IPS-20b (cell line): ENCODE measurements around the gene KCNK5.

ENCODE experiments used
- H3K27ac ChIP-seq: one replicate; pipeline ENCODE4 v1.5.1; 2013; ENCODE audit warnings: low read length
- H3K27me3 ChIP-seq: 2 replicates; pipeline ENCODE4 v1.6.1; 2013; ENCODE audit warnings: mild to moderate bottlenecking, low read length, inconsistent platforms; ENCODE audit not compliant: insufficient read depth
- H3K36me3 ChIP-seq: 2 replicates; pipeline ENCODE4 v1.6.1; 2013; ENCODE audit warnings: low read depth, mild to moderate bottlenecking, inconsistent platforms, low read length, moderate library complexity; ENCODE audit not compliant: insufficient read depth
- H3K4me1 ChIP-seq: 2 replicates; pipeline ENCODE4 v1.6.1; 2013; ENCODE audit warnings: mild to moderate bottlenecking, control low read depth, inconsistent platforms, low read length, moderate library complexity; ENCODE audit not compliant: insufficient read depth
- H3K4me3 ChIP-seq: 2 replicates; pipeline ENCODE4 v1.5.1; 2013; ENCODE audit warnings: mild to moderate bottlenecking, low read length, inconsistent platforms
- H3K9ac ChIP-seq: 2 replicates; pipeline ENCODE4 v1.6.1; 2013; ENCODE audit warnings: low read depth, mild to moderate bottlenecking, inconsistent platforms, low read length, moderate library complexity
- H3K9me3 ChIP-seq: 2 replicates; pipeline ENCODE4 v1.6.1; 2013; ENCODE audit warnings: mild to moderate bottlenecking, low read depth, low read length, inconsistent platforms; ENCODE audit not compliant: insufficient read depth

Gene KCNK5

GRCh38 chr6:39225543-39225942, 3.7 kb downstream of the KCNK5 start:
- H3K4me1 ChIP-seq, result peaks cover 25% of the 10 kb centered on the region
- H3K36me3 ChIP-seq, result peaks cover 24% of the 10 kb centered on the region; the same call in 1 of the 2 replicates
- no peak overlapping the region for H3K27ac ChIP-seq
- H3K27me3 ChIP-seq, result peaks cover 16% of the 10 kb centered on the region
- no peaks in the 10 kb centered on the region for H3K9me3 ChIP-seq
- H3K4me3 ChIP-seq, result peak overlapping the region; percentile 51
- H3K9ac ChIP-seq, result no peak overlapping the region

GRCh38 chr6:39224523-39225182, 4.6 kb downstream of the KCNK5 start:
- Histone ChIP-seq H3K4me1 (peaks cover 28% of the 10 kb centered on the region), H3K27ac (no peak overlapping the region), H3K9ac (no peak overlapping the region), H3K36me3 (peaks cover 28% of the 10 kb centered on the region; the same call in 1 of the 2 replicates), H3K27me3 (peaks cover 16% of the 10 kb centered on the region), H3K9me3 (no peaks in the 10 kb centered on the region), H3K4me3 (no peak overlapping the region)

- no peak overlapping the region for H3K9ac ChIP-seq
- peaks cover 33% of the 10 kb centered on the region for H3K4me1 ChIP-seq
- H3K9me3 ChIP-seq, result no peaks in the 10 kb centered on the region
Measured at GRCh38 chr6:39224011-39224410, 5.3 kb downstream of the KCNK5 start.

GRCh38 chr6:39223555-39223954, 5.7 kb downstream of the KCNK5 start:
- Histone ChIP-seq H3K36me3 (peaks cover 34% of the 10 kb centered on the region; the same call in 1 of the 2 replicates), H3K27me3 (peaks cover 13% of the 10 kb centered on the region), H3K4me3 (no peak overlapping the region), H3K9me3 (no peaks in the 10 kb centered on the region), H3K9ac (no peak overlapping the region), H3K27ac (no peak overlapping the region), H3K4me1 (peaks cover 34% of the 10 kb centered on the region)

More at GRCh38 chr6:39224011-39224410, 5.3 kb downstream of the KCNK5 start:
- Histone ChIP-seq H3K27ac (no peak overlapping the region), H3K36me3 (peaks cover 29% of the 10 kb centered on the region; the same call in 1 of the 2 replicates), H3K27me3 (peaks cover 16% of the 10 kb centered on the region), H3K4me3 (no peak overlapping the region)

- no peak overlapping the region for H3K27ac ChIP-seq
- H3K4me3 ChIP-seq, result no peak overlapping the region
- H3K4me1 ChIP-seq, result peaks cover 37% of the 10 kb centered on the region
- peaks cover 38% of the 10 kb centered on the region; the same call in 1 of the 2 replicates for H3K36me3 ChIP-seq
- no peaks in the 10 kb centered on the region for H3K9me3 ChIP-seq
- peaks cover 8% of the 10 kb centered on the region for H3K27me3 ChIP-seq
- no peak overlapping the region for H3K9ac ChIP-seq
Measured at GRCh38 chr6:39223061-39223460, 6.2 kb downstream of the KCNK5 start.

- no peaks in the 10 kb centered on the region for H3K27me3 ChIP-seq
- H3K9ac ChIP-seq, result no peak overlapping the region
- H3K4me1 ChIP-seq, result peaks cover 38% of the 10 kb centered on the region
- no peak overlapping the region for H3K4me3 ChIP-seq
- no peak overlapping the region for H3K27ac ChIP-seq
- H3K9me3 ChIP-seq, result no peaks in the 10 kb centered on the region
- H3K36me3 ChIP-seq, result peaks cover 35% of the 10 kb centered on the region; the same call in 1 of the 2 replicates
Measured at GRCh38 chr6:39221779-39222641, 7.3 kb downstream of the KCNK5 start.

- no peaks in the 10 kb centered on the region for H3K27me3 ChIP-seq
- peaks cover 36% of the 10 kb centered on the region for H3K4me1 ChIP-seq
- H3K9ac ChIP-seq, result no peak overlapping the region
- H3K27ac ChIP-seq, result no peak overlapping the region
- no peaks in the 10 kb centered on the region for H3K9me3 ChIP-seq
- H3K36me3 ChIP-seq, result peaks cover 40% of the 10 kb centered on the region; the same call in 1 of the 2 replicates
- H3K4me3 ChIP-seq, result no peak overlapping the region
Measured at GRCh38 chr6:39221115-39221514, 8.2 kb downstream of the KCNK5 start.

- Histone ChIP-seq H3K9me3 (no peaks in the 10 kb centered on the region), H3K27ac (no peak overlapping the region), H3K36me3 (peaks cover 48% of the 10 kb centered on the region), H3K4me3 (no peak overlapping the region), H3K4me1 (peaks cover 25% of the 10 kb centered on the region), H3K27me3 (no peaks in the 10 kb centered on the region), H3K9ac (no peak overlapping the region)
Measured at GRCh38 chr6:39218868-39219567, 10.3 kb downstream of the KCNK5 start.

- Histone ChIP-seq H3K4me3 (no peak overlapping the region), H3K36me3 (peaks cover 55% of the 10 kb centered on the region), H3K27me3 (no peaks in the 10 kb centered on the region), H3K27ac (no peak overlapping the region), H3K9ac (no peak overlapping the region), H3K9me3 (no peaks in the 10 kb centered on the region), H3K4me1 (peaks cover 22% of the 10 kb centered on the region)
Measured at GRCh38 chr6:39217177-39217864, 12.0 kb downstream of the KCNK5 start.

GRCh38 chr6:39215640-39216158, 13.6 kb downstream of the KCNK5 start:
- Histone ChIP-seq H3K4me1 (peaks cover 22% of the 10 kb centered on the region), H3K9ac (no peak overlapping the region), H3K27ac (no peak overlapping the region), H3K4me3 (no peak overlapping the region), H3K9me3 (no peaks in the 10 kb centered on the region), H3K27me3 (no peaks in the 10 kb centered on the region), H3K36me3 (peaks cover 41% of the 10 kb centered on the region)
